DND-41 (cell line): ENCODE data around the gene ANKS4B.

Source experiments
- ATAC-seq: fragments of 200-7000 bp; cut with Tn5 transposase; 3 replicates; pipeline ENCODE4 v1.9.1; 2021; ENCODE audit warnings: low read depth; ENCODE audit not compliant: insufficient read depth
- DNase-seq: peaks from one replicate; pipeline ENCODE4 v3.0.0-alpha.2; 2020
- H2AFZ ChIP-seq: 2 replicates; pipeline ENCODE4 v1.6.0; 2012; ENCODE audit warnings: low read depth, low read length
- H3K27ac ChIP-seq: 2 replicates; pipeline ENCODE4 v1.5.1; 2012; ENCODE audit warnings: low read length, inconsistent platforms
- H3K27me3 ChIP-seq: fragments of 200-600 bp; sonication (generic); 2 replicates; pipeline ENCODE4 v1.6.0; 2012; ENCODE audit warnings: low read length, mild to moderate bottlenecking, inconsistent platforms; ENCODE audit not compliant: insufficient read depth, poor library complexity
- H3K36me3 ChIP-seq: 2 replicates; pipeline ENCODE4 v1.5.1; 2012; ENCODE audit warnings: low read length, inconsistent platforms; ENCODE audit not compliant: insufficient read depth
- H3K4me1 ChIP-seq: 2 replicates; pipeline ENCODE4 v1.5.1; 2012; ENCODE audit warnings: mild to moderate bottlenecking, low read length; ENCODE audit not compliant: insufficient read depth
- H3K4me2 ChIP-seq: 2 replicates; pipeline ENCODE4 v1.6.0; 2012; ENCODE audit warnings: mild to moderate bottlenecking, moderate library complexity, low read length, inconsistent platforms; ENCODE audit not compliant: insufficient read depth
- H3K4me3 ChIP-seq, 2 experiments: fragments of 200-600 bp in 1 of 2; shearing (Covaris generic) in 1 of 2; 2 replicates each; pipeline ENCODE4 v1.5.1; 2012 to 2016; ENCODE audit warnings: inconsistent platforms in 2 of 2, low read length in 2 of 2, mild to moderate bottlenecking in 2 of 2, low read depth in 1 of 2, moderate library complexity in 1 of 2
- H3K79me2 ChIP-seq: 2 replicates; pipeline ENCODE4 v1.6.0; 2012; ENCODE audit warnings: low read length, inconsistent platforms; ENCODE audit not compliant: insufficient read depth
- H3K9ac ChIP-seq: 2 replicates; pipeline ENCODE4 v1.6.0; 2012; ENCODE audit warnings: low read depth, mild to moderate bottlenecking, inconsistent platforms, low read length, moderate library complexity
- H3K9me3 ChIP-seq: 2 replicates; pipeline ENCODE4 v1.5.1; 2012; ENCODE audit warnings: low read length, moderate library complexity, mild to moderate bottlenecking, inconsistent platforms; ENCODE audit not compliant: insufficient read depth, severe bottlenecking
- H4K20me1 ChIP-seq: 2 replicates; pipeline ENCODE4 v1.6.0; 2012; ENCODE audit warnings: low read length; ENCODE audit not compliant: insufficient read depth
- CTCF ChIP-seq: IDR thresholded peaks from 2 replicates; pipeline ENCODE4 v1.5.1; 2012; ENCODE audit warnings: borderline replicate concordance, low read length, moderate library complexity, mild to moderate bottlenecking; ENCODE audit not compliant: poor library complexity, severe bottlenecking; ENCODE audit errors: extremely low read depth
- EZH2 ChIP-seq: IDR thresholded peaks from 3 replicates; pipeline ENCODE4 v1.6.1; 2012; ENCODE audit warnings: borderline replicate concordance, low read depth, mild to moderate bottlenecking, moderate library complexity, low read length, inconsistent platforms; ENCODE audit not compliant: severe bottlenecking

The ANKS4B gene

GRCh38 chr16:21211486-21211885 lies 22.0 kb upstream of the ANKS4B start, which contains the start of gene ZP2:
Gene ZP2, minus strand, starts transcription at chr16:21211574. Its CDS starts 27 bp downstream, at chr16:21211547.
- Histone ChIP-seq H3K4me3 (no peak within 1 kb of the TSS), H3K4me2 (no peak within 1 kb of the TSS), H2AFZ (no peak within 1 kb of the TSS), H3K9ac (no peak within 1 kb of the TSS), H3K27ac (no peak within 1 kb of the TSS), H3K36me3 (no peaks in the 10 kb centered on the region), H4K20me1 (no peaks in the 10 kb centered on the region), H3K4me1 (no peaks in the 10 kb centered on the region), H3K27me3 (no peaks in the 10 kb centered on the region), H3K79me2 (no peaks in the 10 kb centered on the region), H3K9me3 (no peaks in the 10 kb centered on the region)
- ATAC-seq = no peak
- no peak for DNase-seq
- TF ChIP-seq EZH2 (no peak), CTCF (no peak)

- Histone ChIP-seq H2AFZ (no peak overlapping the region), H3K4me1 (no peaks in the 10 kb centered on the region), H3K4me3 (no peak overlapping the region), H4K20me1 (no peaks in the 10 kb centered on the region), H3K27me3 (no peaks in the 10 kb centered on the region), H3K36me3 (no peaks in the 10 kb centered on the region), H3K79me2 (no peaks in the 10 kb centered on the region), H3K4me2 (no peak overlapping the region), H3K27ac (no peak overlapping the region), H3K9me3 (no peaks in the 10 kb centered on the region), H3K9ac (no peak overlapping the region)
- DNase-seq (no peak), ATAC-seq (no peak)
- no peak for TF ChIP-seq CTCF
- no peak for TF ChIP-seq EZH2
Measured at GRCh38 chr16:21214086-21214485, 19.4 kb upstream of the ANKS4B start.

GRCh38 chr16:21217121-21217520 lies 16.4 kb upstream of the ANKS4B start:
- H3K4me2 ChIP-seq = no peak overlapping the region
- TF ChIP-seq EZH2 (no peak), CTCF (no peak)
- no peaks in the 10 kb centered on the region for H3K79me2 ChIP-seq
- H4K20me1 ChIP-seq = no peaks in the 10 kb centered on the region
- no peaks in the 10 kb centered on the region for H3K36me3 ChIP-seq
- no peaks in the 10 kb centered on the region for H3K4me1 ChIP-seq
- DNase-seq = no peak
- H3K27me3 ChIP-seq = no peaks in the 10 kb centered on the region
- H3K27ac ChIP-seq = no peak overlapping the region
- H3K4me3 ChIP-seq = no peak overlapping the region
- H2AFZ ChIP-seq = no peak overlapping the region
- H3K9ac ChIP-seq = no peak overlapping the region
- no peaks in the 10 kb centered on the region for H3K9me3 ChIP-seq
- ATAC-seq = no peak

GRCh38 chr16:21218153-21218552 lies 15.3 kb upstream of the ANKS4B start:
- H2AFZ ChIP-seq = no peak overlapping the region
- no peak for DNase-seq
- H3K9me3 ChIP-seq = no peaks in the 10 kb centered on the region
- H3K4me2 ChIP-seq = no peak overlapping the region
- H3K36me3 ChIP-seq = no peaks in the 10 kb centered on the region
- no peak overlapping the region for H3K4me3 ChIP-seq
- peaks cover 6% of the 10 kb centered on the region for H3K27me3 ChIP-seq
- no peak overlapping the region for H3K9ac ChIP-seq
- TF ChIP-seq EZH2 (no peak), CTCF (no peak)
- no peak overlapping the region for H3K27ac ChIP-seq
- H3K79me2 ChIP-seq = no peaks in the 10 kb centered on the region
- ATAC-seq = no peak
- H4K20me1 ChIP-seq = no peaks in the 10 kb centered on the region
- no peaks in the 10 kb centered on the region for H3K4me1 ChIP-seq
